Mammary epithelial cell (primary cell): ENCODE data around the gene TCEAL7.

Experiments
- CTCF ChIP-seq, 2 donors: IDR thresholded peaks in 1 of 2; conservative IDR thresholded peaks in 1 of 2; 2 replicates each; pipeline ENCODE4 v1.5.1; 2011 to 2012; ENCODE audit warnings: inconsistent platforms in 2 of 2, low read length in 2 of 2, mild to moderate bottlenecking in 2 of 2, control low read depth in 1 of 2, low read depth in 1 of 2; ENCODE audit not compliant: insufficient read depth in 1 of 2; ENCODE audit errors: extremely low read depth in 1 of 2
- EZH2 ChIP-seq: IDR thresholded peaks from 2 replicates; pipeline ENCODE4 v1.6.1; 2012; ENCODE audit warnings: low read length, inconsistent platforms, borderline replicate concordance

- no peak for TF ChIP-seq CTCF (conservative IDR thresholded peaks at IDR 0.05 in 1 of 2, IDR thresholded peaks at IDR 0.05 in 1 of 2; ENCODE audit: extremely low read depth in 1 of 2, insufficient read depth in 1 of 2, low read depth in 1 of 2, low read length in 2 of 2)
- no peak for TF ChIP-seq EZH2
Observed at GRCh38 chrX:103363046-103363445, 33.0 kb downstream of the TCEAL7 start.
